HEK293 (cell line): ENCODE results near the gene CNTN2.

Source experiments
- CTCF ChIA-PET: fragments of 350-600 bp; formaldehyde crosslinking; extraction: SDS; loops from one replicate; lab custom pipeline; 2021; ENCODE audit warnings: antibody characterized with exemption; lab: Yijun Ruan, JAX
- POLR2A ChIA-PET: fragments of 300-600 bp; formaldehyde crosslinking; extraction: SDS; loops from one replicate; lab custom pipeline; 2020; ENCODE audit warnings: antibody characterized with exemption, inconsistent platforms; lab: Yijun Ruan, JAX
- H3K27ac ChIP-seq: fragments of 200-500 bp; sonication (Bioruptor generic); 2 replicates; pipeline ENCODE4 v1.5.1; 2014; ENCODE audit warnings: low read depth, low read length, control low read depth, inconsistent platforms; ENCODE audit errors: extremely low read depth
- H3K36me3 ChIP-seq, 2 experiments: fragments of 200-500 bp in 1 of 2; sonication (Bioruptor generic) in 1 of 2; 1 replicate in 1 of 2; 2 replicates in 1 of 2; pipeline ENCODE4 v1.5.1; 2014 to 2017; ENCODE audit warnings: inconsistent platforms in 2 of 2, low read length in 2 of 2; ENCODE audit not compliant: control insufficient read depth in 2 of 2, insufficient read depth in 1 of 2
- H3K4me1 ChIP-seq: fragments of 200-500 bp; sonication (Bioruptor generic); 2 replicates; pipeline ENCODE4 v1.5.1; 2014; ENCODE audit warnings: mild to moderate bottlenecking, low read length, inconsistent platforms; ENCODE audit not compliant: control insufficient read depth, insufficient read depth
- H3K4me3 ChIP-seq: 2 replicates; pipeline ENCODE4 v1.5.1; 2011; ENCODE audit warnings: low read depth, mild to moderate bottlenecking, control low read depth, low read length, moderate library complexity
- H3K9me3 ChIP-seq: fragments of 200-500 bp; sonication (Bioruptor generic); 2 replicates; pipeline ENCODE4 v1.5.1; 2014; ENCODE audit warnings: low read depth, low read length, inconsistent platforms; ENCODE audit not compliant: control insufficient read depth, insufficient read depth
- BCL11A ChIP-seq: fragments of 450-650 bp; formaldehyde crosslinking; IDR thresholded peaks from 2 replicates; pipeline ENCODE4 v1.5.1; 2016; ENCODE audit warnings: low read depth, missing biosample characterization, missing genetic modification characterization
- KLF8 ChIP-seq: fragments of 450-650 bp; formaldehyde crosslinking; IDR thresholded peaks from 2 replicates; pipeline ENCODE4 v1.5.1; 2016; ENCODE audit warnings: missing biosample characterization, missing genetic modification characterization
- ZBTB17 ChIP-seq: fragments of 450-650 bp; formaldehyde crosslinking; IDR thresholded peaks from 2 replicates; pipeline ENCODE4 v1.5.1; 2016; ENCODE audit warnings: missing biosample characterization, missing genetic modification characterization
- ZBTB21 ChIP-seq: fragments of 450-650 bp; formaldehyde crosslinking; IDR thresholded peaks from 2 replicates; pipeline ENCODE4 v1.5.1; 2017; ENCODE audit warnings: missing biosample characterization, missing genetic modification characterization
- ZBTB26 ChIP-seq: fragments of 450-650 bp; formaldehyde crosslinking; optimal IDR thresholded peaks from 2 replicates; pipeline ENCODE3; 2016; ENCODE audit warnings: missing biosample characterization, mild to moderate bottlenecking, missing genetic modification characterization
- ZBTB49 ChIP-seq: fragments of 450-650 bp; formaldehyde crosslinking; IDR thresholded peaks from 2 replicates; pipeline ENCODE4 v1.5.1; 2016; ENCODE audit warnings: missing biosample characterization, missing genetic modification characterization, low read depth
- ZNF112 ChIP-seq: fragments of 450-650 bp; formaldehyde crosslinking; IDR thresholded peaks from 2 replicates; pipeline ENCODE4 v1.5.0; 2017; ENCODE audit warnings: missing biosample characterization, missing genetic modification characterization
- ZNF157 ChIP-seq: fragments of 450-650 bp; formaldehyde crosslinking; IDR thresholded peaks from 2 replicates; pipeline ENCODE4 v1.5.1; 2016; ENCODE audit warnings: missing biosample characterization, missing genetic modification characterization
- ZNF16 ChIP-seq: fragments of 450-650 bp; formaldehyde crosslinking; IDR thresholded peaks from 2 replicates; pipeline ENCODE4 v1.5.1; 2016; ENCODE audit warnings: low read depth, missing biosample characterization, missing genetic modification characterization
- ZNF2 ChIP-seq: fragments of 450-650 bp; formaldehyde crosslinking; IDR thresholded peaks from 2 replicates; pipeline ENCODE4 v1.5.1; 2016; ENCODE audit warnings: missing biosample characterization, missing genetic modification characterization
- ZNF214 ChIP-seq: fragments of 450-650 bp; formaldehyde crosslinking; IDR thresholded peaks from 2 replicates; pipeline ENCODE4 v1.5.1; 2017; ENCODE audit warnings: missing biosample characterization, mild to moderate bottlenecking, missing genetic modification characterization, borderline replicate concordance
- ZNF24 ChIP-seq: fragments of 450-650 bp; formaldehyde crosslinking; IDR thresholded peaks from 2 replicates; pipeline ENCODE4 v1.5.1; 2016; ENCODE audit warnings: missing biosample characterization, missing genetic modification characterization
- ZNF274 ChIP-seq, 2 experiments: fragments of 200-500 bp in 1 of 2; fragments of 450-650 bp in 1 of 2; sonication (Bioruptor generic) in 1 of 2; formaldehyde crosslinking in 1 of 2; IDR thresholded peaks; 2 replicates each; pipeline versions ENCODE4 v1.5.1 to v1.6.1; 2014 to 2016; ENCODE audit warnings: borderline replicate concordance in 1 of 2, inconsistent platforms in 1 of 2, low read length in 1 of 2, missing biosample characterization in 1 of 2, missing genetic modification characterization in 1 of 2
- ZNF311 ChIP-seq: fragments of 450-650 bp; formaldehyde crosslinking; IDR thresholded peaks from 2 replicates; pipeline ENCODE4 v1.5.1; 2017; ENCODE audit warnings: missing biosample characterization, missing genetic modification characterization, borderline replicate concordance
- ZNF335 ChIP-seq: fragments of 450-650 bp; formaldehyde crosslinking; conservative IDR thresholded peaks from 2 replicates; pipeline ENCODE4 v1.5.1; 2016; ENCODE audit warnings: missing biosample characterization, missing genetic modification characterization
- ZNF544 ChIP-seq: fragments of 450-650 bp; formaldehyde crosslinking; IDR thresholded peaks from 2 replicates; pipeline ENCODE4 v1.5.0; 2017; ENCODE audit warnings: missing biosample characterization, missing genetic modification characterization
- ZNF560 ChIP-seq: fragments of 450-650 bp; formaldehyde crosslinking; IDR thresholded peaks from 2 replicates; pipeline ENCODE4 v1.5.1; 2017; ENCODE audit warnings: missing biosample characterization, missing genetic modification characterization, borderline replicate concordance
- ZNF639 ChIP-seq: fragments of 450-650 bp; formaldehyde crosslinking; IDR thresholded peaks from 2 replicates; pipeline ENCODE4 v1.5.1; 2016; ENCODE audit warnings: missing biosample characterization, missing genetic modification characterization
- ZNF707 ChIP-seq: fragments of 450-650 bp; formaldehyde crosslinking; IDR thresholded peaks from 2 replicates; pipeline ENCODE4 v1.5.1; 2016; ENCODE audit warnings: missing biosample characterization, missing genetic modification characterization
- ZNF777 ChIP-seq: fragments of 450-650 bp; formaldehyde crosslinking; IDR thresholded peaks from 2 replicates; pipeline ENCODE4 v1.5.1; 2017; ENCODE audit warnings: missing biosample characterization, missing genetic modification characterization, borderline replicate concordance
- ZNF830 ChIP-seq: fragments of 450-650 bp; IDR thresholded peaks from 2 replicates; pipeline ENCODE4 v1.5.0; 2018; ENCODE audit warnings: missing biosample characterization, missing genetic modification characterization, low read depth, mild to moderate bottlenecking, moderate library complexity

The CNTN2 gene

GRCh38 chr1:205030896-205031295 is 12.1 kb upstream of the CNTN2 start (continued):
- TF ChIP-seq ZBTB17 (tag by site-specific recombination) (no peak), ZNF311 (tag by site-specific recombination) (no peak), ZNF639 (tag by site-specific recombination) (no peak), BCL11A (tag by site-specific recombination) (no peak)

- TF ChIP-seq ZNF16 (tag by site-specific recombination) = no peak
- TF ChIP-seq ZNF24 = no peak
- TF ChIP-seq ZBTB21 (tag by site-specific recombination) = no peak
- TF ChIP-seq ZNF777 (tag by site-specific recombination) = no peak
- TF ChIP-seq ZNF214 (tag by site-specific recombination) = no peak
- no peak for TF ChIP-seq ZNF560 (tag by site-specific recombination)
- no peak for TF ChIP-seq ZNF274 (IDR thresholded peaks at IDR 0.05; ENCODE audit: low read length)
- TF ChIP-seq ZNF274 (tag by site-specific recombination; IDR thresholded peaks at IDR 0.05; ENCODE audit: borderline replicate concordance) = no peak
- TF ChIP-seq ZNF830 = no peak
- TF ChIP-seq ZBTB26 = no peak
- TF ChIP-seq ZNF112 (tag by site-specific recombination) = no peak
- TF ChIP-seq ZNF157 (tag by site-specific recombination) = no peak
- no peak for TF ChIP-seq ZNF2 (tag by site-specific recombination)
- no peak for TF ChIP-seq ZNF544 (tag by site-specific recombination)
- TF ChIP-seq KLF8 = no peak
- TF ChIP-seq ZNF707 (tag by site-specific recombination) = no peak
- TF ChIP-seq ZBTB49 (tag by site-specific recombination) = no peak
- no peak for TF ChIP-seq ZNF335 (tag by site-specific recombination)
- Histone ChIP-seq H3K27ac (no peak overlapping the region), H3K9me3 (no peaks in the 10 kb centered on the region), H3K4me3 (no peak overlapping the region), H3K36me3 (no peaks in the 10 kb centered on the region), H3K4me1 (no peaks in the 10 kb centered on the region)
- ChIA-PET CTCF (interaction anchor here (1.5 kb wide), 1 partner anchor 29 kb away, joined by 5 read pairs; no protein-coding TSS in a partner anchor), POLR2A (no interaction called here)
Observed at GRCh38 chr1:205032508-205032907, 10.5 kb upstream of the CNTN2 start.
